DND-41 (cell line): ENCODE results near the gene MYG1.

Experiments
- ATAC-seq: fragments of 200-7000 bp; cut with Tn5 transposase; 3 replicates; pipeline ENCODE4 v1.9.1; 2021; ENCODE audit warnings: low read depth; ENCODE audit not compliant: insufficient read depth
- DNase-seq: peaks from one replicate; pipeline ENCODE4 v3.0.0-alpha.2; 2020
- H2AFZ ChIP-seq: 2 replicates; pipeline ENCODE4 v1.6.0; 2012; ENCODE audit warnings: low read depth, low read length
- H3K27ac ChIP-seq: 2 replicates; pipeline ENCODE4 v1.5.1; 2012; ENCODE audit warnings: low read length, inconsistent platforms
- H3K27me3 ChIP-seq: fragments of 200-600 bp; sonication (generic); 2 replicates; pipeline ENCODE4 v1.6.0; 2012; ENCODE audit warnings: low read length, mild to moderate bottlenecking, inconsistent platforms; ENCODE audit not compliant: insufficient read depth, poor library complexity
- H3K36me3 ChIP-seq: 2 replicates; pipeline ENCODE4 v1.5.1; 2012; ENCODE audit warnings: low read length, inconsistent platforms; ENCODE audit not compliant: insufficient read depth
- H3K4me1 ChIP-seq: 2 replicates; pipeline ENCODE4 v1.5.1; 2012; ENCODE audit warnings: mild to moderate bottlenecking, low read length; ENCODE audit not compliant: insufficient read depth
- H3K4me2 ChIP-seq: 2 replicates; pipeline ENCODE4 v1.6.0; 2012; ENCODE audit warnings: mild to moderate bottlenecking, moderate library complexity, low read length, inconsistent platforms; ENCODE audit not compliant: insufficient read depth
- H3K4me3 ChIP-seq, 2 experiments: fragments of 200-600 bp in 1 of 2; shearing (Covaris generic) in 1 of 2; 2 replicates each; pipeline ENCODE4 v1.5.1; 2012 to 2016; ENCODE audit warnings: inconsistent platforms in 2 of 2, low read length in 2 of 2, mild to moderate bottlenecking in 2 of 2, low read depth in 1 of 2, moderate library complexity in 1 of 2
- H3K79me2 ChIP-seq: 2 replicates; pipeline ENCODE4 v1.6.0; 2012; ENCODE audit warnings: low read length, inconsistent platforms; ENCODE audit not compliant: insufficient read depth
- H3K9ac ChIP-seq: 2 replicates; pipeline ENCODE4 v1.6.0; 2012; ENCODE audit warnings: low read depth, mild to moderate bottlenecking, inconsistent platforms, low read length, moderate library complexity
- H3K9me3 ChIP-seq: 2 replicates; pipeline ENCODE4 v1.5.1; 2012; ENCODE audit warnings: low read length, moderate library complexity, mild to moderate bottlenecking, inconsistent platforms; ENCODE audit not compliant: insufficient read depth, severe bottlenecking
- H4K20me1 ChIP-seq: 2 replicates; pipeline ENCODE4 v1.6.0; 2012; ENCODE audit warnings: low read length; ENCODE audit not compliant: insufficient read depth
- EZH2 ChIP-seq: IDR thresholded peaks from 3 replicates; pipeline ENCODE4 v1.6.1; 2012; ENCODE audit warnings: borderline replicate concordance, low read depth, mild to moderate bottlenecking, moderate library complexity, low read length, inconsistent platforms; ENCODE audit not compliant: severe bottlenecking
- TF ChIP-seq, protein P1 (sequence below): IDR thresholded peaks from 2 replicates; pipeline ENCODE4 v1.5.1; 2012; ENCODE audit warnings: borderline replicate concordance, low read length, moderate library complexity, mild to moderate bottlenecking; ENCODE audit not compliant: poor library complexity, severe bottlenecking; ENCODE audit errors: extremely low read depth

Gene MYG1

DNA sequence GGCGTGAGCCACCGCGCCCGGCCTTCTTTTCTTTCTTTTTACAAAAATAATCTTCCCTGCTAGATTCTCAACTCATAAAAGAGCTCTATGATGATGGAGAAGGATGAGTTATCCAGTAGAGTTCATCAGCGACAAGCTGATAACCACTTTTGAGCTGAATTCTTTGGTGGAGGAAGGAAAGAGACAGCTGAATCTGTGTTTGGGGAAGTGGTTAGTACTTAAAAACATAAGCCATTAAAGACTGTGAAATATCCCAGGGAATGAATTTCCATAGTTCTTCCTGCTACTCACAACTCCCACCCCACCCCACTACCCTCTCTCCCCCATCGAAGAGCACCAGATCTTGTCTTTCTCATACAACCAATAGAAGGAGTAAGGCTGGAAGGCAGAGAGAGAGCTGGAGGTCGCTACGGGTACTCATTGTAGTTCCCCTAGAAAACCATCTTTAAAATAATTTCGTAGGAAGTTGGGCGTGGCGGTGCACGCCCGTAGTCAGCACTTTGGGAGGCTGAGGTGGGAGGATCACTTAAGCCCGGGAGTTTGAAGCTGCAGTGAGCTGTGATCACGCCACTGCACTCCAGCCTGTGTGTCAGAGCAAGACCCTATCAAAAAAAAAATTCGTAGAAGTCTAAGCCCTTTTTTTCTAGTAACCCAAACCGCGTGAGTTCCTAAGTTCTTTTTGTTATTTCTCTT lies 32.0 kb upstream of the MYG1 start:
- Histone ChIP-seq H3K9ac (peak overlapping the region; percentile 70), H3K4me3 (peak overlapping the region; percentile 54 to 75; a peak in 3 of 4 replicates), H3K4me1 (peaks cover 39% of the 10 kb centered on the region), H2AFZ (peak overlapping the region; percentile 89), H3K4me2 (peak overlapping the region; percentile 85), H3K27ac (peak overlapping the region; percentile 93), H3K9me3 (no peaks in the 10 kb centered on the region), H3K27me3 (no peaks in the 10 kb centered on the region), H3K36me3 (peaks cover 36% of the 10 kb centered on the region), H4K20me1 (peaks cover 13% of the 10 kb centered on the region; the same call in 1 of the 2 replicates), H3K79me2 (peaks cover 38% of the 10 kb centered on the region)
- DNase-seq (no peak), ATAC-seq (peak; percentile 29)
- TF ChIP-seq, protein P1, sequence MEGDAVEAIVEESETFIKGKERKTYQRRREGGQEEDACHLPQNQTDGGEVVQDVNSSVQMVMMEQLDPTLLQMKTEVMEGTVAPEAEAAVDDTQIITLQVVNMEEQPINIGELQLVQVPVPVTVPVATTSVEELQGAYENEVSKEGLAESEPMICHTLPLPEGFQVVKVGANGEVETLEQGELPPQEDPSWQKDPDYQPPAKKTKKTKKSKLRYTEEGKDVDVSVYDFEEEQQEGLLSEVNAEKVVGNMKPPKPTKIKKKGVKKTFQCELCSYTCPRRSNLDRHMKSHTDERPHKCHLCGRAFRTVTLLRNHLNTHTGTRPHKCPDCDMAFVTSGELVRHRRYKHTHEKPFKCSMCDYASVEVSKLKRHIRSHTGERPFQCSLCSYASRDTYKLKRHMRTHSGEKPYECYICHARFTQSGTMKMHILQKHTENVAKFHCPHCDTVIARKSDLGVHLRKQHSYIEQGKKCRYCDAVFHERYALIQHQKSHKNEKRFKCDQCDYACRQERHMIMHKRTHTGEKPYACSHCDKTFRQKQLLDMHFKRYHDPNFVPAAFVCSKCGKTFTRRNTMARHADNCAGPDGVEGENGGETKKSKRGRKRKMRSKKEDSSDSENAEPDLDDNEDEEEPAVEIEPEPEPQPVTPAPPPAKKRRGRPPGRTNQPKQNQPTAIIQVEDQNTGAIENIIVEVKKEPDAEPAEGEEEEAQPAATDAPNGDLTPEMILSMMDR = no peak
- TF ChIP-seq EZH2 = no peak

DNA sequence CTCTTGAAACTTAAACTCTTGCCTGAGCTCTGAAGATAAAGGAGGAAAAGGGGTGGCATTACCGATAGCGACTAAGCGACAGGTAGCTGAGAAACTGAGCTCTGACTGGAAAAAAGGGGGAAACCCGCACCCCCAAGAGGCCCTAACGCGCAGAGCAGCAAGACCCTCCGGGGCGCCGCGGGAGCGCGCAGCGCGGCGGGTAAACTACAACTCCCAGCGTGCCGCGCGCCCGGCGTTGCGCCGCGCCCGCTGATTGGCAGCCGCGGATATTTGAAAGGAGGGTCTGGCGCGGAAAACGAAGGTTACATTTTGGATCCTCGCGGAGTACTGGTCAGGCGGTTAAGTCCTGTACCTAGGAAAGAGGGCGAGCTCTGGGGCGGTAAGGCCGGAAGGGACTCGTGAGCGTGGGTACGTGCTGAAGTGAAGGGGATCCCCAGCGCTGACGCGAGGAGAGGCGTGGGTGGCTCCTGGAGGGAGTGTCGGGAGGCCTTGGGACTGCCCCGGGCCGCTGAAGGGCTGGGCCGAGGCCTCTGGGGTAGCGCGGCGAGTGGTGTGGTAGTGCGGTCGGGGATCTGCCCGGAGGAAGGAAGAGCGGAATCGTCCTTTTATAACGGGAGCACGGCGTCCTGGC lies 31.4 kb upstream of the MYG1 start, which contains the start of gene ESPL1:
TSS of gene ESPL1 (plus strand) at position 301 of the 631 bp plus-strand sequence. CDS start 468 bp downstream, outside the sequence.
- Histone ChIP-seq H3K4me1 (peaks cover 42% of the 10 kb centered on the region), H3K27ac (peak within 1 kb of the TSS; percentile 93), H3K79me2 (peaks cover 40% of the 10 kb centered on the region), H3K4me3 (peak within 1 kb of the TSS; percentile 54 to 75; a peak in 3 of 4 replicates), H3K27me3 (no peaks in the 10 kb centered on the region), H2AFZ (peak within 1 kb of the TSS; percentile 89), H3K4me2 (peak within 1 kb of the TSS; percentile 85), H3K9ac (peak within 1 kb of the TSS; percentile 70), H3K36me3 (peaks cover 41% of the 10 kb centered on the region), H4K20me1 (peaks cover 13% of the 10 kb centered on the region; the same call in 1 of the 2 replicates), H3K9me3 (no peaks in the 10 kb centered on the region)
- DNase-seq (peak; percentile 85), ATAC-seq (peak; percentile 90)
- no peak for TF ChIP-seq EZH2
- TF ChIP-seq, protein P1 = peak; percentile 53

DNA sequence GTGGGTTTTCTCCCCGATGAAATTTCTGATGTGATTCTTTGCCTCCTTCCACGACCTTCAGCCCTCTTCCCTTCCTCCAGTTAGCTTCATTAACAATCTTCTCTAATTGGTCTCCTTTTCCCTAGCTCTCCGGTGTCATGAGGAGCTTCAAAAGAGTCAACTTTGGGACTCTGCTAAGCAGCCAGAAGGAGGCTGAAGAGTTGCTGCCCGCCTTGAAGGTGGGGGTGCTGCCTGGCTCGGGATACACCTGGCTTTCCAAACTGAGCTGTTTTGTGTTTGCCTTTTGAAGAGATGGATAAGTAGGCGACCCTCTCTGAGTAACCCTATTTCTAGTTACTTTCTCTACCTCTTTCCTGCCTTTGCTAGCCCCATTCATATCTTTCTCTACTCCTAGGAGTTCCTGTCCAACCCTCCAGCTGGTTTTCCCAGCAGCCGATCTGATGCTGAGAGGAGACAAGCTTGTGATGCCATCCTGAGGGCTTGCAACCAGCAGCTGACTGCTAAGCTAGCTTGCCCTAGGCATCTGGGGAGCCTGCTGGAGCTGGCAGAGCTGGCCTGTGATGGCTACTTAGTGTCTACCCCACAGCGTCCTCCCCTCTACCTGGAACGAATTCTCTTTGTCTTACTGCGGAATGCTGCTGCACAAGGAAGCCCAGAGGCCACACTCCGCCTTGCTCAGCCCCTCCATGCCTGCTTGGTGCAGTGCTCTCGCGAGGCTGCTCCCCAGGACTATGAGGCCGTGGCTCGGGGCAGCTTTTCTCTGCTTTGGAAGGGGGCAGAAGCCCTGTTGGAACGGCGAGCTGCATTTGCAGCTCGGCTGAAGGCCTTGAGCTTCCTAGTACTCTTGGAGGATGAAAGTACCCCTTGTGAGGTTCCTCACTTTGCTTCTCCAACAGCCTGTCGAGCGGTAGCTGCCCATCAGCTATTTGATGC lies 30.6 kb upstream of the MYG1 start:
- Histone ChIP-seq H4K20me1 (peaks cover 13% of the 10 kb centered on the region; the same call in 1 of the 2 replicates), H3K4me3 (peak overlapping the region; percentile 54 to 75; a peak in 3 of 4 replicates), H3K27ac (peak overlapping the region; percentile 93), H3K27me3 (no peaks in the 10 kb centered on the region), H3K79me2 (peaks cover 40% of the 10 kb centered on the region), H3K36me3 (peaks cover 45% of the 10 kb centered on the region), H2AFZ (peak overlapping the region; percentile 89), H3K4me1 (peaks cover 42% of the 10 kb centered on the region), H3K9me3 (no peaks in the 10 kb centered on the region), H3K4me2 (peak overlapping the region; percentile 85), H3K9ac (peak overlapping the region; percentile 70)
- peak; percentile 28 for ATAC-seq
- TF ChIP-seq, protein P1 = no peak
- no peak for TF ChIP-seq EZH2
- peak; percentile 19 for DNase-seq
